HuH-7 (cell line): ENCODE results near the gene DERA.
"Not testable (repeated sequence)": the region's sequence is repeated elsewhere in the genome, so short reads cannot be mapped to it uniquely, and the experiment has no call there.

Experiments
- DNase-seq: peaks from one replicate; pipeline ENCODE4 v3.0.0; 2011; ENCODE audit warnings: low spot score

The DERA gene

DNA sequence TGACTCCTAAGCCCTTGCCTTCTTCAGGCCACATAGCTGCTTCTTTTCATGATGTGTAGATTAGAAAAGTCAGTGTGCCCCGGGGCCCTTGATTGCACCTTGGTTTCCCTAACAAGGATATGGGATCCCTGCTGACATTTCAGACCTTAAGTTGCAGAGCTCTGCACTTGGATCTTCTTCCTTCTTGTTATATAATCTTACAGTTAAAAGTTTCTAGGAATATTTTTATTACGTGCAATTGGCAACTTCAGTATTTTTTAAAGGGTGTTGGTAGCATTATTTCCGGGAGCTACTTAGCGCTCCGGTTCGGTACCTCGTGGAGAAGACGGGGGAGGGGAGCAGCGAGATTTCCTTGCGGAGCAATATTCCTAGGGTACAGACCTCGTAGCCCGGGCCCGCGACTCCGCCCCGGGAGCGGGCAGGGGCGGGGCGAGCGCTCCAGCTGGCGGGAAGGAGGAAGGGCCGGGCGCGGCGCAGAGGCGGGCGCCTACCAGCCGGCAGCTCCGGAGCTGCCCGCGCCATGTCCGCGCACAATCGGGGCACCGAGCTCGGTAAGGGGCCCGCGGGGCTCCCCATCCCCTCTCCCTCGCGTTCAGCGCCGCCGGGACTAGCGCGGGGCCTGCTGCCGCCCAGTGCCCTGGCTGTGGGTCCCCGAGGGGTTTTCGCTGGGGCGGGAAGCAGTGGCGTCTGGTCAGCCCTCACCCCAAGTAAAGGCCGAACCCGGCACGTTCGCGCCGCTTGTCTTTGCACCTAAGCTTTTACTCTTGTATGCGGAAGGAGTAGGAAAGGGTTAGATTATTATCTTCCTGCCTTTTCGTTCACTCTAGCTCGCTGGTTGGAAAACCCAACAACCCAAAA is at the start of gene DERA:
Gene DERA (plus strand): TSS at position 469 of the 858 bp plus-strand sequence. CDS start 52 bp downstream, at position 521.
- peak; percentile 73 for DNase-seq

DNA sequence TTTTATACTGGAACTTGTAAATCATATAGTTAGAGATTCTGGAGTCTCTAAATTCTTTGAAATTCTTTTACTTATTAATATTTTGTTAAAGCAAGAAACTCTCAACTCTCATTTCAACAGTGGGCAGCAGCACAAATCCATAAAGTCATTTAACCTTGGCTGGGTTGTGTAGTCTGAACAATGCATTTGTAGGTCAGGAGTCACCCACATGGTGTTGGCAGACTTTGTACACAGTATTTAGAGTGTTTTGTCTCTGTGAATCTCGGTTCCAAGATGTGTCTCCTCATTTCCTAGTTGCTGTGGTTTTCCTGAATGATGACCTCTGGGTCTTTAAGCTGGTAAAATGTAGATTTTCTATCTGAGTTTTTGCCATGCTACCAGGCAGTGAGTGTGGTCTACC is 49.7 kb upstream of the DERA start:
- DNase-seq = no peak

DNA sequence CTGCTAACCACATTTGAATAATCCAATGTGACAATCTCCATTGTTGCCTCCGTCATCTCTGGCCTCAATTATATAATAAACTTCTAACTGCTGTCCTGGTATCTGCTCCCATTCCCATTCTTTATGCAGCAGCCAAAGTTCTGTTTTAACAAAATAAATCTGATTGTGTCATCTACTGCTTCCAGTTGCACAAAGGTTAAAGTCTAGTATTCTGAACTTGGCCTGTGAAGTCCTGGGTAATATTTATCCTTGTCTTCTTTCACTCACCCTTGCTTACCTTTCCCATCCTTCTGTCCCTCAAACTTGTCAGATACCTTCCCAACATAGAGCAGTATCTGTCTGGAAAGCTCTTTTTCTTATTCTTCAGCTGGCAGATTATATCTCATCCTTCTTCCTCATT is 48.3 kb upstream of the DERA start:
- no peak for DNase-seq

DNA sequence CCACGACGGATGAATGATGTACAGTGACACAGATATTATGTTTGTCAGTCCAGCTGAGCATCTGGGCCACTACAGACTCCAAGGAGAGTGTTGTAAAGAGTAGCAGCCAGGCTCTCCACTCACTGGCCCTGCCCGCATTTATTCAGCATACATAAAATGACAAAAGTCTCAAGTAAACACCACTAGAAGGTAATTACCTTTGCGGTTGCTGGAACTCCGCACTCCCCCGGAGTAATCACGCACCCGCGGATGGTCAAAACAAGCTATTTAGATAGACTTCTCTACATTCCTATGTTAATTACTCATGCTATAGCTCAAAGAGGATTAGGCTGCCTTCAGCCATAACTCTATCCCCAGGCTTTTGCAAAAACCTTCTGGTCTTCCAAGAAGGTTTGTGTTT is 47.8 kb upstream of the DERA start:
- DNase-seq = no peak

DNA sequence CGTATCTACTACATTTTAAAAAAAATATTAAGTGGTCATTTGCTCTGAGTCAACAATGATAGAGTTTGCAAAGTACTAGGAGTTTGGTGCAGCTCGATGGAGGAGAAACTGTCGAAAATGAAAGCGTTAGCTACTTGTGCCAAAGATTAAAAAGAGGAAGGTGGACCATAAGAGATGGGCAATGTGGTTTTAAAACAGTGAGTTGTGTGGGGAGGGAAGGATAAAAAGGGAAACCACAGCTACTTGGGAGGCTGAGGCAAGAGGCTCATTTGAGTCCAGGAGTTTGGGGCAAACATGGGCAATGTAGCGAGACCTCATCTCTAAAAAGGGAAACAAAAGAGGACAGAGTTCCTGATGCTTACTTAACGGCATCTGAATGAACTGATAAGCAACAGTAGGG is 47.1 kb upstream of the DERA start:
- DNase-seq = no peak

DNA sequence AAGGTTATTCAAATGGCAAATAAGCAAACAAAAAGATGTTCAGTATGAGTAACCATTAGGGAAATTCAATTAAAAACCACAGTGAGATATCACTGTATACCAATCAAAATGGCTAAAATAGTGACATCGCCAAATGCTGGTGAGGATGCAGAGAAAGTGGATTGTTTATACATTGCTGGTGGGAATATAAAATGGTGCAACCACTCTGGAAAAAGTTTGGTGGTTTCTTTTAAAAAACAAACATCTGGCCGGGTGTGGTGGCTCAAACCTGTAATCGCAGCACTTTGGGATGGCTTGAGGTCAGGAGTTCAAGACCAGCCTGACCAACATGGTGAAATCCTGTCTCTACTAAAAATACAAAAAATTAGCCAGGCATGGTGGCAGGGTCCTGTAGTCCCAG is 42.9 kb upstream of the DERA start:
- DNase-seq = no peak

DNA sequence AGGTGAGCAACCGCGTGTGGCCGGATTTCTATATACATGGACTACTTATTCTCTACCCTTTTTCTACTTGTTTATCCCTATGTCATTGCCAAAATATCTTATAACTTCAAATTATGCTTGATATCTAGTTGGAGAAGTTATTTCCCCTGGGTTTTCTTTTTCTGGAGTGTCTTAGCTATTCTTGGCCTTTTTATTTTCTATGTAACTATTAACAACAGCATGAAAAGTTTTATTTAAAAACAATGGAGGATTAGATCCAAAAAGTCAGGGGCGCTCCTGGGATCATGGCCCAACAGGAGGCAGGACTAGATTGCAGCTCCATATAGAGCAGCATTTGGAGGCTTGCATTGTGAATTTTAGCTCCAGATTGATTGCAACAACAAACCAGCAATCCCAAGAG is 37.6 kb upstream of the DERA start:
- DNase-seq = no peak

DNA sequence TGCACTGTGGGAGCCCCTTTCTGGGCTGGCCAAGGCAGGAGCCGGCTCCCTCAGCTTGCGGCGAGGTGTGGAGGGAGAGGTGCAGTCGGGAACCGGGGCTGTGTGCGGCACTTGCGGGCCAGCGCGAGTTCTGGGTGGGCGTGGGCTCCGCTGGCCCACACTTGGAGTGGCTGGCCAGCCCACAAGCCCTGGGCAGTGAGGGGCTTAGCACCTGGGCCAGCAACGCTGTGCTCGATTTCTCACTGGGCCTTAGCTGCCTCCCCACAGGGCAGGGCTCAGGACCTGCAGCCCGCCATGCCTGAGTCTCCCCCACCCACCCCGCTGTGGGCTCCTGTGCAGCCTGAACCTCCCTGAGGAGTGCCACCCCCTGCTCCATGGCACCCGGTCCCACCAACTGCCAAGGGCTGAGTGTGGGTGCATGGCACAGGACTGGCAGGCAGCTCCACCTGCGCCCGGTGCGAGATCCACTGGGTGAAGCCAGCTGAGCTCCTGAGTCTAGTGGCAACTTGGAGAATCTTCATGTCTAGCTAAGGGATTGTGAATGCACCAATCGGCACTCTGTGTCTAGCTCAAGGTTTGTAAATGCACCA is 36.5 kb upstream of the DERA start:
- DNase-seq = not testable (repeated sequence)

DNA sequence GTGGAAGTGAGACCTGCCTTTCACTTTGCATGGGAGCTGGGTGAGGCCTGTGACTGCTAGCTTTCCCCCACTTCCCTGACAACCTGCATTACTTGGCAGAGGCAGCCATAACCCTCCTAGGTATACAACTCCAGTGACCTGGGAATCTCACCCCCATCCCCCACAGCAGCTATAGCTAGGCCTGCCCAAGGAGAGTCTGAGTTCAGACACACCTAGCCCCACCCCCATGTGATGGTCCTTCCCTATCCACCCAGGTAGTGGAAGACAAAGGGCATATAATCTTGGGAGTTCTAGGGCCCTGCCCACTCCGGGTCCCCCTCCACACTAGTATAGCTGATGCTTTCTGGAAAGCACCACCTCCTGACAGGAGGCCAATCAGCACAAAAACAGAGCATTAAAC is 35.3 kb upstream of the DERA start:
- no peak for DNase-seq

DNA sequence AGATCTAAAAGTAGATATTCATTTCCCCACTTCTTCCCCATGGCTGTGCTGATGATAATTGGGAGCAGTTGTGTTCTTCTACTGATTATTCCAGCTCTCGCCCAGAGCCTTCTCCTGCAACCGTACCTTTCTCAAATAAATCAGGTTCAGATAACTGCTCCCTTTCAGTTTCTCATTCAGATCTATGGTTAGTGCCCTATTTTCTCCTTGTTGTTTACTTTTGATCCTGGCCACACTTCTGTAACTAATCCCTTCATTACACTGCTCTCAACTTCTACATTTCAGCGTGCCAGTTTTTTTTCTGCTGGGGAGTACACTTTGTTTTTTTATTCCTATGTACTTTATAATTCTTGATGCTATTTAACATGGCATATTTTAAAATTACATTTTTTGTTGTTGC is 31.7 kb upstream of the DERA start:
- DNase-seq = no peak

DNA sequence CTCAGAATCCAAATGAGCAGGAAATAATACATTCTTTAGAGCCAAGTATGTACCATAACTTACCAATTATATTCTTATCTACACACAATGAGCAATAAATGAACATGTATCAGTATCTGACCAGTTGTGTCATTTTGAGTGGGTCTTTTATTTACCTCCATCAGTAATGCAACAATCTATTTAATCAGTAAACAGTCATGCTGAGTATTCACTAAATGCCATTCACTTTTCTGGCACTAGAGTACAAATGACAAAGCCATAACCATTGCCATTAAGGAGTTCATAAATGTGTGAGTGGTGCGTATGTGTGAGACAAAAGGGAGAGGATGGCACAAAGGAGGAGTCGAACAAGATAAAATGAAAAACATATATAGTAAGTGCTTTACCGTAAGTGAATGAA is 30.4 kb upstream of the DERA start:
- no peak for DNase-seq

DNA sequence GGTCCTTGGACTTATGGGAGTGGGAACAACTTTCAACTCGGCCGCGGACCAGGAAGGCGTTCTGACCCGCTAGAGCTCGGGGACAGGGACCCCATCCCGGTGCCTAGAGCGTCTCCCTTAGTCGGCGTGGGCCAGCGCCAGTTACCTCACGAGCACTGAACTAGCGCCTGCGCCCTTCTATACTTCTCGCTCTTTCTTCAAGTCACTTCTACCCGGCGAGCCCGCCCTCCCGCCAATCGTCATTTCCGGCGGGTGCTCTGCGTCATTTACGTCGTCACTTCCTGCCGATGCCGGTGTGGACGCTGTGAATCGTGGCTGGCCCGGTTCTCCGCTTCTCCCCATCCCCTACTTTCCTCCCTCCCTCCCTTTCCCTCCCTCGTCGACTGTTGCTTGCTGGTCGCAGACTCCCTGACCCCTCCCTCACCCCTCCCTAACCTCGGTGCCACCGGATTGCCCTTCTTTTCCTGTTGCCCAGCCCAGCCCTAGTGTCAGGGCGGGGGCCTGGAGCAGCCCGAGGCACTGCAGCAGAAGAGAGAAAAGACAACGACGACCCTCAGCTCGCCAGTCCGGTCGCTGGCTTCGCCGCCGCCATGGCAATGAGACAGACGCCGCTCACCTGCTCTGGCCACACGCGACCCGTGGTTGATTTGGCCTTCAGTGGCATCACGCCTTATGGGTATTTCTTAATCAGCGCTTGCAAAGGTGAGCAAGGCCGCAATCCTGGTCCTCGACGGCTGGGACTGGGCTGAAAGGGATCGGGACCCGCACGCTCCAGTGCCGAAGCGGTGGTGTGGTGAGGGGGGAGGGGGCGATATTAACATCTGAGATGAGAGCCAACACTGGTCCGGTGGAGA is 28.8 kb upstream of the DERA start, which contains the start of gene STRAP:
Gene STRAP (plus strand): TSS at position 270 of the 854 bp plus-strand sequence. CDS start 321 bp downstream, at position 591.
- DNase-seq = peak; percentile 70

DNA sequence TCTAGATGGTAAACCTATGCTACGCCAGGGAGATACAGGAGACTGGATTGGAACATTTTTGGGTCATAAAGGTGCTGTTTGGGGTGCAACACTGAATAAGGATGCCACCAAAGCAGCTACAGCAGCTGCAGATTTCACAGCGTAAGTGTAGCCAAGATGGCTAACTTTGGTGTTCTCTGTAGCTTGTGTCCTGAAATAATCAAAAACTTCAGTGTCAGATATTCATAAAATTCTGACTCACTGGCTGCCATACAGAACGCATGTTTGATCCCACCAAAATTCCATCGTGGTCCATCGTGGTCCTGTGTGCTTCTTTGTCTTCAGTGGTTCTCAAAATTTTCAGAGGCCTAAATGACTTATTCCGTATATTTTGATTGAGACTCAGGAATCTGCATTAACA is 27.6 kb upstream of the DERA start:
- DNase-seq = no peak

DNA sequence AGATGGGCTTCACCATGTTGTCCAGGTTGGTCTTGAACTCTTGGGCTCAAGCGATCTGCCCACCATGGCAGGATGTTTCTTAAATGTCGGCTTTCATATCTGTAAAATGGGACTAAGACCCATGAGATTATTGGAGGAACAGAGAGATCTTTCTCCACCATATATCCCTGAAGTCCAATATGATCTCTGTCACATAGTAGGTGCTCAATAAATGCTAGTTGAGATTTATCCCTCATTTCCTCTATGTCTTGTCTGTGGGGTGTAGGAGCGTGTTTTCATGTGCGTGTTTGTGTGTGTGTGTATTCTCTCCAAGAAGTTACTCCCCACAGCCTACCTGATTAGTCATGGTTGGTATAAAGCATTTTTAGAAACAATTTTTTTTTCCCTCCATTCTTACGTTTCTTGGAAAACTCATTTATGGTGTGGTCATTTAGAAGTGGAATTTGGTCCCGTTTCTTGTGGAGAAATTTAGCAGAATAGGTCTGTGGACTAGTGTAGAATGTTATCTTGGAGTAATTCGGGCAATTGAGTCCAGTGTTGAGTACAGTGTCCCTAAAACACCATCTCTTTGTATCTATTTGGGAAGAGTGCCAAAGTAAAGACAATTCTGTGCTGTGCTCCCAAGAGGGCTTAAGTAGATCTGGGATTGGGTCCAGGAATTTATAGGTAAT is 24.6 kb upstream of the DERA start:
- no peak for DNase-seq

DNA sequence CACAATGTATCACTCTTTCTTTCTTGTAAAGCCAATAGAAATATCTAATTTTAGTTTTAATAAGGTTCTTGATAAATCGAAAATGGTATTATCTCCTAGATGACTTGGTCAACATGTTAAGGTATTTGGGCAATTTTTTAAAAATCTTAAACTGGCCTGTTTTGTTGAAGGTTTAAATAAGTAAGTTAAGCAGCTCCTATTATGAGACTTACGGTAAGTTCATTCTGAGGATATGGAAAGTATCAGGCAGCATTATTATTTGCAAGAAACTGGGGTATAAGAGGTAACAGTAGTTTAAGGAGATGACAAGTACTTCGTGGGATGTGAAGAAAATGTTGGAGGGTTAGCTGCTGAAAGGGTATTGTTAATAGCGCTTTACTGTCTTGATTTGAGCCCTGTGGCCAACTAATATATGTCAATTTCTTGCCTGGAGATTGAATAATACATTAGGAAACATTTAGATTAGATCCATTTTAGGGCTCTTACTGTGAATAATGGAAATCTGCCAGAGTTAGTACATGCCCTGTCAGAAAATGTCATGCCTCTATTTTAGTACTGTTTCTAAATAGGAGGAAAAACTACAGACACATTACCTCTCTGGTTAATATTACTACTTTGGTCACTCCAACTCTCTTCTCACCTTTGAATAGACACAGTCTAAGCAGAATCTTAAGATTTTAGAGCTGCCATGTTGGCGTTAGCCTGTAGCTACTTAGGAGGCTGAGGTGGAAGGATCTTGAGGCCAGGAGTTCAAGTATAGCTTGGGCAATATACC is 23.9 kb upstream of the DERA start:
- no peak for DNase-seq

DNA sequence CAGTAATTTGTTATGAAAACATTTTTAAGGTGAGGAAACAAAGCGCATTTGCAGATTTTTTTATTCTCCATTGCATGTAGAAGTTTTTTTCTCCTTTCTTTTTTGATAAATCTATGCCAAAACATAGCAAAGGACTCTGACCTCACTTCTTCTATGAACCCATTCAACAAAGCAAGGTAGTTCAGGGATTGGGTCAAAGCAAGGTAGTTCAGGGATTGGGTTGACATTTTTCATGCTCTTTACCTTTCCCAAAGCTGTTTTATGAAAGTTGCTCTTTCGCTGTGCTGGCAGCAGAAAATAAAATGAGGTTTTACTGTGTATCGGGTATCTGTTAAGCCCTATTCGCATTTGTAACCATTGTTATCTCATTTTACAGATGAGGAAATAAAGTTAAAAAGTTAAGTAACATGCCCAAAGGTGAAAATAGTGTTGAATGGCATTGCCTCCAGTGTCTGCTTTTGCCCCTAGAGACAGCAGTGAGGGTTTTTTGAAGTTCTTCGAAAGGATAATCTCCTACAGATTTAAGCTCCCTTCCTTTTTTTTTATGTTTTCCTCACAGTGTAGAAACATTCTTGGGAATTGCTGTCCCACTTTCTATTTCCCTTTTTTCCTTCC is 18.4 kb upstream of the DERA start:
- no peak for DNase-seq

DNA sequence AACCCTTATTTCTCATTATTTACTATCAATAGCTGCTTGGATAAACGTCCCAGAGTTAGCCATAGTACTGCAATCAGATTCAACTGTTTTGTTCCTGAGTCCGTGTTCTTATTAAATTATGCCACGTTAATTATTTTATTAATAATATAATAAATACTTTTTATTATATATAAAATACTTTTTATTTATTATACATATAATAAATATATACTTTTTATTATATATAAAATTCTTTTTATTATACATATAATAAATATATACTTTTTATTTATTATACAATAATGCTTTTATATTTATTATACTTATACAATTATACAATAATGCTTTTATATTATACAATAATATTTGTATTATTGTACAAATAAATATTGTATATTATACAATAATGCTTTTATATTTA is 17.9 kb upstream of the DERA start:
- DNase-seq = no peak

DNA sequence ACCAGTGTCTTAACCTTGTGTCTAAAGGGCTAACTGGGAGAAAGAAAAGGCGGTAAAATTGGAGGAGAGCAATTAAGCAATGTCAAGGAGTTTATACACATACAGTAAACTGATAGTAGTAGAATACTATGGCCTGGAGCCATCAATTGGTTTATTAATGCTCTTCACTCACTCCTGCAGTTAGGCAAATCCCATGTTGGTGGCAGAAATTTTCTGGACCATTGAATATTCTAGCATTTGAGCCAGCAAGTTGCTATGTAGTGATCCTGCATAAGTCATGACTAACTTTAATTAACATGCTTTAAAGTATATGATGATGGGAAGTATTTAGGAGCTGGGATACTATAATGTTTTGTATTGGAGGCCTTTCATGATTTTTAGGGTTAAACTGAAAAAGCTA is 14.3 kb upstream of the DERA start:
- no peak for DNase-seq

DNA sequence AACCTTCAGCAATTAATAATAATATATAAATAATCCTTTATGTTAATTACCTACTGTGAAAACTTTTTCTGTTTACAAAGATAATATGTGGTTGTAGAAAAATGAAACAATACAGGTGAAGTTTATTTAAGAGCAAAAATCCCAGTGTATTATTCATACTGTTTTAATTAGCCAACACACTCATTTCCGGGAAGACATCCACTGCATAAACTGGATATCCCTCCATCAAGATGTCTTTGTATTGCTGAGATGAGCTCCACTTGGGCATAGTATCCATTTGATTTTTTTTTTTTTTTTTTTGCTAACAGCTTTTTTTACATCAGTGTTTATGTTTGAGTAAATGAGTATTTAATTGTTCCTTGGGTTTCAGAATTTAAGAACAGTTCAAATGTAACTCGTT is 13.7 kb upstream of the DERA start:
- DNase-seq = no peak

DNA sequence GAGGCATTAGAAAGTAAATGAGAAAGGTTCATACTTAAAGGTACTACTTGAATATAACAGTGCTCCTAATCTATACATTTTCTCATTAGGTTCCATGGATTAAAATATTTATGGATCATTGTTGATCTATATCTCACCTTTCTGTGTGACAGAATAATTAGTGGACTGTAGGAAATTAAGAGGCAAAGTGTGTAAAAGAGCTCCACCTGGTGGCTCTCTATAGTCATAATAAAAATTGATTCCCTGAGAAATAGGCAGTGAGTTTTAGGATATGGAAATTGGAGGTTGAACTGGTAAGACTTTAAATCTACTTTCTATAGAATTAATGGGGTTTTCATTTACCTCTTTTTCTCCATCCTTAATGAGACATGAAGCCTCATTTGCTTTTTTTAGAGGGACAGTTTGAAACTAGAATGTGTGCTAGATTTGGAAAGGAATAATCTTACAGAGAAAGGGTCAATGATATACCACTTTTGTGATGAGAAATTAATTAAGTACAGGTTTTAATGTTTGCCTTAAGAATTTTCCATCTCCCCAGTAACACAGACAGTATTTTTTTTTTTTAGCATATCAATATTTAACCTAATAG is 11.8 kb upstream of the DERA start:
- DNase-seq = no peak
